Upper lobe of left lung (tissue), 4 donors: ENCODE measurements around the gene KATNB1.

Experiments
- CTCF ChIP-seq, 6 experiments: fragments of 450-650 bp in 4 of 6; fragments of 200-600 bp in 2 of 6; sonication (generic) in 2 of 6; IDR thresholded peaks; one replicate each; pipeline ENCODE4 v1.5.1; 2016 to 2019; ENCODE audit warnings: antibody characterized with exemption in 6 of 6
- EP300 ChIP-seq, 4 donors: sonication (generic); formaldehyde crosslinking; IDR thresholded peaks; one replicate each; pipeline ENCODE4 v1.5.1; 2017; ENCODE audit warnings: antibody characterized with exemption in 4 of 4, control low read depth in 2 of 4
- POLR2A ChIP-seq, 4 donors: fragments of 450-650 bp; IDR thresholded peaks; one replicate each; pipeline ENCODE4 v1.5.1; 2016 to 2017; ENCODE audit warnings: antibody characterized with exemption in 4 of 4, mild to moderate bottlenecking in 2 of 4
- POLR2AphosphoS5 ChIP-seq, 2 donors: sonication (generic); formaldehyde crosslinking; IDR thresholded peaks; one replicate each; pipeline ENCODE4 v1.5.1; 2017; ENCODE audit warnings: antibody characterized with exemption in 2 of 2

DNA sequence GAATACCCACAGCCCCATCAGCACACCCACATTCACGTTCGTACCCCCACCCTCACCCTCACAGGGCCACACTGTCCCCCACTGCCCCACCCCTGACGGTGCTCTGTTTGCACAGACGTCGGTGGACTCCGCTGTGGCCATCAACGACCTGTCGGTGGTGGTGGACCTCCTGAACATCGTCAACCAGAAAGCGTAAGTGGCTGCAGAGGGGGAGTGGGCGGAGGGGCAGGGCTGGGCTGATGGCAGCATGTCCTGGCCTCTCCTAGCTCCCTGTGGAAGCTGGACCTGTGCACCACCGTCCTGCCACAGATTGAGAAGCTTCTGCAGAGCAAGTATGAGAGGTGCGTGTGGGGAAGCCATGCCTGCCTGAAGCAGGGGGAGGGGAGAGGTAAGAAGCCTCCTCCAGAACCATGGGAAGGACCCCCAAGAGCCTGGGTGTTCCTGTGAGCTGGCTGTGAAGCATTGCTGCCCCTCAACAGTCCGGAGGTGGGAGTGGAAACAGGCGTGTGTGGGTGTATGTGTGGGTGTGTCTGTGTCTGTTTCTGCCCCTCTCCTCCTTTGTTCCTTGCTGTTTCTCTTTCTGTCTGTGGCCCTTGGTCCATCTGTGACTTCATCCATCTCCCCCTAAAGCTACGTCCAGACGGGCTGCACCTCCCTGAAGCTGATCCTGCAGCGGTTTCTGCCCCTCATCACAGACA lies 20.3 kb downstream of the KATNB1 start:
- TF ChIP-seq CTCF (IDR thresholded peaks at IDR 0.05) (no peak), POLR2A (IDR thresholded peaks at IDR 0.05) (no peak), POLR2AphosphoS5 (IDR thresholded peaks at IDR 0.05) (no peak), EP300 (IDR thresholded peaks at IDR 0.05) (no peak)
